Measurements from ENCODE around the gene TLX2.

- TF ChIP-seq CTCF (IDR thresholded peaks at IDR 0.05) = peak; percentile 70
- no peak for TF ChIP-seq MAX (IDR thresholded peaks at IDR 0.05)
- no peak for TF ChIP-seq CEBPB (IDR thresholded peaks at IDR 0.05)
- TF ChIP-seq ESRRA (IDR thresholded peaks at IDR 0.05; ENCODE audit: borderline replicate concordance, low read length) = no peak
- peak; percentile 50 for TF ChIP-seq SMC3 (IDR thresholded peaks at IDR 0.05)
- TF ChIP-seq PBX3 (IDR thresholded peaks at IDR 0.05) = no peak
- no peak for TF ChIP-seq ZFP36 (IDR thresholded peaks at IDR 0.05; ENCODE audit: borderline replicate concordance, partially characterized antibody)
- TF ChIP-seq JUN (IDR thresholded peaks at IDR 0.05) = no peak
- TF ChIP-seq E2F6 (IDR thresholded peaks at IDR 0.05; ENCODE audit: borderline replicate concordance, low read depth) = no peak
- TF ChIP-seq POLR2A (IDR thresholded peaks at IDR 0.05; ENCODE audit: low read length) = no peak
- TF ChIP-seq ATOH8 (CRISPR knock-in tag; IDR thresholded peaks at IDR 0.05; ENCODE audit: low read depth) = no peak
- no peak for TF ChIP-seq MAZ (IDR thresholded peaks at IDR 0.05; ENCODE audit: borderline replicate concordance, low read depth, low read length)
- TF ChIP-seq EHMT2 (IDR thresholded peaks at IDR 0.05; ENCODE audit: low read depth) = no peak
- no peak for TF ChIP-seq RNF2 (IDR thresholded peaks at IDR 0.05; ENCODE audit: borderline replicate concordance, low read depth)
These were observed 18.0 kb downstream of the TLX2 start for GRCh38 chr2:74532222-74532621.

Data from A549 (cell line).